Dendritic cell treated with granulocyte-macrophage colony-stimulating factor and Interleukin-4, amounts not matched to agents 40 ng/mL and 50 ng/mL, for 4 days (primary cell): ENCODE measurements around the gene CAPN10.
A peak's percentile ranks its signal among the peaks of the same experiment; 100 is the strongest.
"Not testable (repeated sequence)": the region's sequence is repeated elsewhere in the genome, so short reads cannot be mapped to it uniquely, and the experiment has no call there.

ENCODE experiments used
- H3K27ac Mint-ChIP-seq: one replicate; pipeline ENCODE4 v1.8.0; 2022; ENCODE audit warnings: mild to moderate bottlenecking, mixed read lengths
- H3K27me3 Mint-ChIP-seq: one replicate; pipeline ENCODE4 v1.8.0; 2022; ENCODE audit warnings: mild to moderate bottlenecking, mixed read lengths
- H3K36me3 Mint-ChIP-seq: one replicate; pipeline ENCODE4 v1.8.0; 2022; ENCODE audit warnings: low read depth, mixed read lengths
- H3K4me1 Mint-ChIP-seq: one replicate; pipeline ENCODE4 v1.8.0; 2022; ENCODE audit warnings: low read depth, mixed read lengths
- H3K4me3 Mint-ChIP-seq: one replicate; pipeline ENCODE4 v1.8.0; 2022; ENCODE audit warnings: mild to moderate bottlenecking, moderate library complexity, mixed read lengths
- H3K9me3 Mint-ChIP-seq: one replicate; pipeline ENCODE4 v1.8.0; 2022; ENCODE audit warnings: mixed read lengths
- intact Hi-C: fragments of 100-400 bp; cut with micrococcal nuclease; formaldehyde crosslinking; loops from one replicate; pipeline ENCODE4 v1.15.0; 2022

Gene CAPN10, protein sequence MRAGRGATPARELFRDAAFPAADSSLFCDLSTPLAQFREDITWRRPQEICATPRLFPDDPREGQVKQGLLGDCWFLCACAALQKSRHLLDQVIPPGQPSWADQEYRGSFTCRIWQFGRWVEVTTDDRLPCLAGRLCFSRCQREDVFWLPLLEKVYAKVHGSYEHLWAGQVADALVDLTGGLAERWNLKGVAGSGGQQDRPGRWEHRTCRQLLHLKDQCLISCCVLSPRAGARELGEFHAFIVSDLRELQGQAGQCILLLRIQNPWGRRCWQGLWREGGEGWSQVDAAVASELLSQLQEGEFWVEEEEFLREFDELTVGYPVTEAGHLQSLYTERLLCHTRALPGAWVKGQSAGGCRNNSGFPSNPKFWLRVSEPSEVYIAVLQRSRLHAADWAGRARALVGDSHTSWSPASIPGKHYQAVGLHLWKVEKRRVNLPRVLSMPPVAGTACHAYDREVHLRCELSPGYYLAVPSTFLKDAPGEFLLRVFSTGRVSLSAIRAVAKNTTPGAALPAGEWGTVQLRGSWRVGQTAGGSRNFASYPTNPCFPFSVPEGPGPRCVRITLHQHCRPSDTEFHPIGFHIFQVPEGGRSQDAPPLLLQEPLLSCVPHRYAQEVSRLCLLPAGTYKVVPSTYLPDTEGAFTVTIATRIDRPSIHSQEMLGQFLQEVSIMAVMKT

GRCh38 chr2:240586198-240586918, at the start of gene CAPN10:
TSS of gene CAPN10 (plus strand) at chr2:240586734. CDS start at chr2:240586912, 178 bp downstream.
- Mint-ChIP-seq H3K9me3 (no peaks in the 10 kb centered on the region), H3K27me3 (no peaks in the 10 kb centered on the region), H3K36me3 (peaks cover 54% of the 10 kb centered on the region), H3K27ac (peak within 1 kb of the TSS; percentile 97), H3K4me3 (peak within 1 kb of the TSS; percentile 92), H3K4me1 (peaks cover 63% of the 10 kb centered on the region)
- intact Hi-C loops, result loop anchor here (2.0 to 5.0 kb wide), 3 partner anchors 26 to 74 kb away; partner anchors contain the start of gene DUSP28

DNA sequence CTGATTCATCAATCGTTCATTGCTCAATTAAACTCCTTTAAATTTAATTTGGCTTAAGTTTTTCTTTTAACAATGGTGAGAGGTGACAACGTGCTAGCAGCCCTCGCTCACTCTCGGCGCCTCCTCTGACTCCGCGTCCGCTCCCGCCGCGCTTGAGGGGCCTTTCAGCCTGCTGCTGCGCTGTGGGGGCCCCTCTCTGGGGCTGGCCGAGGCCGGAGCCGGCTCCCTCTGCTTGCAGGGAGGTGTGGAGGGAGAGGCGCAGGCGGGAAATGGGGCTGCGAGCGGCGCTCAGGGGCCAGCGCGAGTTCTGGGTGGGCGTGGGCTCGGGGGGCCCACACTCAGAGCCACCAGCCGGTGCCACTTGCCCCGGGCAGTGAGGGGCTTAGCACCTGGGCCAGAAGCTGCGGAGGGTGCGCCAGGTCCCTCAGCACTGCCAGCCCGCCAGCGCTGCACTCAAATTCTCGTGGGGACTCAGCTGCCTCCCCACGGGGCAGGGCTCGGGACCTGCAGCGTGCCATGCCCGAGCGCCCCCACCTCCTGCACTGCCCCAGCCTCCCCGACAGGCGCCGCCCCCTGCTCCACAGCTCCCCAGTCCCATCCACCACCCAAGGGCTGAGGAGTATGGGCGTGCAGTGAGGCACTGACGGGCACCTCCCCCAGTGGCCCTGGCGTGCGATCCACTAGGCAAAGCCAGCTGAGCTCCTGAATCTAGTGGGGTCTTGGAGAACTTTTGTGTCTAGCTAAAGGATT, 48.3 kb upstream of the CAPN10 start:
- Mint-ChIP-seq H3K9me3 (peaks cover 25% of the 10 kb centered on the region), H3K4me3 (no peak overlapping the region), H3K27me3 (no peaks in the 10 kb centered on the region), H3K27ac (no peak overlapping the region), H3K36me3 (peaks cover 87% of the 10 kb centered on the region), H3K4me1 (no peaks in the 10 kb centered on the region)
- intact Hi-C loops, result no loop called here

- H3K4me1 Mint-ChIP-seq, H3K4me3 Mint-ChIP-seq, intact Hi-C loops, H3K27ac Mint-ChIP-seq, H3K27me3 Mint-ChIP-seq: not testable (repeated sequence)
- Mint-ChIP-seq H3K9me3 (peaks cover 16% of the 10 kb centered on the region), H3K36me3 (peaks cover 84% of the 10 kb centered on the region)
Measured at GRCh38 chr2:240539101-240539500, 47.4 kb upstream of the CAPN10 start.

GRCh38 chr2:240539906-240540305, 46.6 kb upstream of the CAPN10 start:
- intact Hi-C loops, result no loop called here
- H3K27ac Mint-ChIP-seq, result no peak overlapping the region

DNA sequence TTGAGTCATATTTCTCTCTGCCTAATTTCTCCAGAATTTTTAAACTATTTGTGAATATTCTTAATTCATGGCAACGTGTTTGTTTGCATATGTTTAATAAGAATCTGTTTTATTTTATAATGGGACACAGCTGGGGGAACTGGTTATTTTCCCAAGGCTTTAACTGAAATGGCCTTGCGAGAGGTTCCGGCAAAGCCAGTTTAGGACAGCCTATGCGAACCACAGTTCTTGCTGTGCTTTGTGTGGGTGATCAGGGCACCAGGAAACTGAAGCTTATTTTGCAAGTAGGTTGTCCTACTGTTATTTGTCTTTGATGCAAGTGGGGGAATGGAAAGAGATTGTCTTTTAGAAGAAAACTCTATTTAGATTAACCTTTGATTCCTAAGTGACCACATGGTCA, 35.2 kb upstream of the CAPN10 start:
- intact Hi-C loops, result no loop called here
- no peak overlapping the region for H3K4me3 Mint-ChIP-seq
- H3K9me3 Mint-ChIP-seq, result no peaks in the 10 kb centered on the region
- peaks cover 76% of the 10 kb centered on the region for H3K36me3 Mint-ChIP-seq
- peak overlapping the region; percentile 75 for H3K27ac Mint-ChIP-seq
- H3K4me1 Mint-ChIP-seq, result peaks cover 24% of the 10 kb centered on the region
- no peaks in the 10 kb centered on the region for H3K27me3 Mint-ChIP-seq

More at GRCh38 chr2:240539906-240540305, 46.6 kb upstream of the CAPN10 start:
- Mint-ChIP-seq H3K4me1 (no peaks in the 10 kb centered on the region), H3K4me3 (no peak overlapping the region), H3K27me3 (no peaks in the 10 kb centered on the region), H3K9me3 (peaks cover 13% of the 10 kb centered on the region), H3K36me3 (peaks cover 83% of the 10 kb centered on the region)

GRCh38 chr2:240551811-240552210, 34.7 kb upstream of the CAPN10 start:
- Mint-ChIP-seq H3K9me3 (no peaks in the 10 kb centered on the region), H3K27ac (peak overlapping the region; percentile 75), H3K27me3 (no peaks in the 10 kb centered on the region), H3K4me3 (no peak overlapping the region), H3K36me3 (peaks cover 76% of the 10 kb centered on the region), H3K4me1 (peaks cover 29% of the 10 kb centered on the region)
- intact Hi-C loops, result no loop called here

DNA sequence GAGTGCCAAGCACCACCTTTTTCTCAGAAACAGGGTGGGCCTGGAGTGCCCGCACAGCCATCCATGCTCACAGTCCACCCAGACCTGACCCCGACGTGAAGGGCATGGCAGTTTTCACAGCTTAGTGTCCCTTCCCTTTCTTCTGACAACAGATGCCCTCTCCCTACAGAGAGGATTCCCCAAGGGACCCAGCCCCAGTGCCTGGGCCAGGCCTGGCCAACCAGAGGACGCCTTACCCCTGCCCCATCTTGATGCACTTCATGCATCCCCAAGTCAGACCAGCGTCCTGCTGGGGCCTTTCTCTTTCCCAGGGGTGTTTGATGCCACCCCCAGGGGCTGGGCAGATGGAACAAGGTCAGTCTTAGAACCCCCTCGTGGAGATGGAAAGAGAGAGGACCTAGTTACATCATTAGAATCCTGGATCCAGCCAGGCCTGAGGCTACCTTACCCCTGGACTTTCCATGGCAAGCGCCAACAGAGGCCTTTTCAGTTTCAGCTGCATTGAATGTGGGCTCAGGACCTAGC, 32.5 kb upstream of the CAPN10 start:
- Mint-ChIP-seq H3K36me3 (peaks cover 77% of the 10 kb centered on the region), H3K9me3 (no peaks in the 10 kb centered on the region), H3K27ac (no peak overlapping the region)

DNA sequence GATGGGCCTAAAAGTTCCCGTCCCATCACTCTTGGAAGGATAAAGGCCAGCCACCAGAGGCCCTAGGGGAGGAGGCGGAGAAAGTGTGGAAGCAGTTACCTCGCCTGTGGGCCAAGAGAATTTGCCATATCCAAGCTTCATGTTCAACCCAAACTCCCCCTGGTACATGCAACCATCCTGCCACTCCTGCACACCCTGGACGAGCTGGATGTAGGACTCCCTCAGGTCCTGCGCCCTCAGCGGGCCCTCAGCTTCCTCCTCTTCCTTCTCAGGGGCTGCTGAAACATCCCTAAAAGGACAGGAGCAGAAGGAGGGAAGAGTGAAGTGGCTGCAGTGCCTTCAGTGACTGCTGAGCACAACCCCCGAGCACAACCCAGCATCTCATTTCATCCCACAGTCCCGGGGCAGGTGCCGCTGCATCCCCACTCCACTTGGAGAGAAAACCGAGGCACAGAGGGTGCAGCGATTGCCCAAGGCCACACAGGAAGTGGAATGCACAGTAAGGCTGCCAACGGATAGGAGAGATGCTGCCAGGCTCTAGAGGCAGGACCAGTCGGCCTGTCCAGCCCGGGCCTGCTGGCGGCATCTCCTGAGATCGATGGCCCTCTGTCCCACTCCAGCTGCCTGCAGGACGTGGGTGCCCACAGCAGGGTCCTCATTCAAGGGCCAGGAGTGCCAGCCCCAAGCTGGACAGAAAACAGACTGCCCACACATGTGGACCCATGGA, 31.6 kb upstream of the CAPN10 start:
- no peak overlapping the region for H3K4me3 Mint-ChIP-seq
- peaks cover 81% of the 10 kb centered on the region for H3K36me3 Mint-ChIP-seq
- H3K27me3 Mint-ChIP-seq, result no peaks in the 10 kb centered on the region
- intact Hi-C loops, result no loop called here
- peaks cover 55% of the 10 kb centered on the region for H3K4me1 Mint-ChIP-seq
- no peaks in the 10 kb centered on the region for H3K9me3 Mint-ChIP-seq
- H3K27ac Mint-ChIP-seq, result no peak overlapping the region

More for the DNA sequence above, 32.5 kb upstream of the CAPN10 start:
- no peak overlapping the region for H3K4me3 Mint-ChIP-seq
- intact Hi-C loops, result no loop called here
- no peaks in the 10 kb centered on the region for H3K27me3 Mint-ChIP-seq
- H3K4me1 Mint-ChIP-seq, result peaks cover 47% of the 10 kb centered on the region

GRCh38 chr2:240555541-240556250, 30.8 kb upstream of the CAPN10 start:
- H3K9me3 Mint-ChIP-seq, result no peaks in the 10 kb centered on the region
- no peak overlapping the region for H3K27ac Mint-ChIP-seq
- no peaks in the 10 kb centered on the region for H3K27me3 Mint-ChIP-seq
- intact Hi-C loops, result no loop called here
- H3K4me3 Mint-ChIP-seq, result no peak overlapping the region
- H3K36me3 Mint-ChIP-seq, result peaks cover 76% of the 10 kb centered on the region
- H3K4me1 Mint-ChIP-seq, result peaks cover 55% of the 10 kb centered on the region

GRCh38 chr2:240556553-240557100, 29.9 kb upstream of the CAPN10 start:
- Mint-ChIP-seq H3K9me3 (no peaks in the 10 kb centered on the region), H3K27me3 (no peaks in the 10 kb centered on the region), H3K4me3 (peak overlapping the region; percentile 4), H3K27ac (no peak overlapping the region), H3K4me1 (peaks cover 59% of the 10 kb centered on the region), H3K36me3 (peaks cover 73% of the 10 kb centered on the region)
- intact Hi-C loops, result no loop called here

GRCh38 chr2:240557101-240557751, 29.3 kb upstream of the CAPN10 start:
- Mint-ChIP-seq H3K9me3 (no peaks in the 10 kb centered on the region), H3K27ac (peak overlapping the region; percentile 63), H3K27me3 (no peaks in the 10 kb centered on the region), H3K4me3 (peak overlapping the region; percentile 71), H3K4me1 (peaks cover 59% of the 10 kb centered on the region), H3K36me3 (peaks cover 69% of the 10 kb centered on the region)
- intact Hi-C loops, result no loop called here

- Mint-ChIP-seq H3K36me3 (peaks cover 66% of the 10 kb centered on the region), H3K27ac (peak within 1 kb of the TSS; percentile 63), H3K9me3 (no peaks in the 10 kb centered on the region), H3K27me3 (no peaks in the 10 kb centered on the region), H3K4me3 (peak within 1 kb of the TSS; percentile 71), H3K4me1 (peaks cover 60% of the 10 kb centered on the region)
- intact Hi-C loops, result no loop called here
Measured at GRCh38 chr2:240557808-240558207, 28.7 kb upstream of the CAPN10 start, which contains the start of gene ANKMY1. TSS of gene ANKMY1 (minus strand) at chr2:240557988. CDS start at chr2:240557335, 653 bp downstream.
